ENCODE measurements around the gene ADAMTS13. TPM values are rescaled to one million over a fixed set of nuclear protein-coding genes. Genes with fewer than 3 reads are reported as not detected.

The ADAMTS13 gene
- total RNA-seq, 2 experiments from 2014 or later, result 1.4 to 2.5 TPM

Other genes starting within 250 kb of the ADAMTS13 start
- not detected for gene OBP2B, start 213.1 kb upstream of the ADAMTS13 start, total RNA-seq
- gene ABO, start 147.2 kb upstream of the ADAMTS13 start, total RNA-seq, result not detected
- 10 to 100 TPM; 20.1 to 21.4 TPM for gene SURF6, start 86.2 kb upstream of the ADAMTS13 start, total RNA-seq
- 10 to 100 TPM; 29.1 to 29.6 TPM for gene MED22, start 74.2 kb upstream of the ADAMTS13 start, total RNA-seq
- 1,000 to 10,000 TPM; 1,894 to 1,933 TPM for gene RPL7A, start 74.1 kb upstream of the ADAMTS13 start, total RNA-seq
- 10 to 100 TPM; 37.4 to 39.1 TPM for gene SURF1, start 65.9 kb upstream of the ADAMTS13 start, total RNA-seq
- gene SURF2, start 65.8 kb upstream of the ADAMTS13 start, total RNA-seq, result 10 to 100 TPM; 18.4 to 20.7 TPM
- gene SURF4, start 46.3 kb upstream of the ADAMTS13 start, total RNA-seq, result 100 to 1,000 TPM; 175 to 176 TPM
- under 1 TPM; 0.71 to 0.76 TPM for gene STKLD1, start 46.0 kb upstream of the ADAMTS13 start, total RNA-seq
- 10 to 100 TPM; 23.6 to 25.7 TPM for gene REXO4, start 4.4 kb upstream of the ADAMTS13 start, total RNA-seq
- gene CACFD1, start 37.6 kb downstream of the ADAMTS13 start, total RNA-seq, result 1 to 10 TPM; 1.3 to 2.4 TPM
- gene SLC2A6, start 56.7 kb downstream of the ADAMTS13 start, total RNA-seq, result 10 to 100 TPM; 14.1 to 17.0 TPM
- not detected for gene MYMK, start 102.6 kb downstream of the ADAMTS13 start, total RNA-seq
- gene ADAMTSL2, start 112.3 kb downstream of the ADAMTS13 start, total RNA-seq, result not detected
- gene FAM163B, start 187.0 kb downstream of the ADAMTS13 start, total RNA-seq, result not detected
- gene DBH, start 214.0 kb downstream of the ADAMTS13 start, total RNA-seq, result not detected

Data from activated CD8-positive, alpha-beta T cell treated with anti-CD3 and anti-CD28 coated beads, Interleukin-2, amount 10 ng/mL, durations not matched to agents 7 days and 5 days (primary cell).